NCI-H82 treated with DMSO at 0.1 percent for 48 hours (cell line): Measurements from ENCODE around the gene ZPLD1.

Experiments used
- DNase-seq: peaks from one replicate; lab custom pipeline; 2025; ENCODE audit not compliant: unreplicated experiment; lab: John Stamatoyannopoulos, UW

ZPLD1 gene

DNA sequence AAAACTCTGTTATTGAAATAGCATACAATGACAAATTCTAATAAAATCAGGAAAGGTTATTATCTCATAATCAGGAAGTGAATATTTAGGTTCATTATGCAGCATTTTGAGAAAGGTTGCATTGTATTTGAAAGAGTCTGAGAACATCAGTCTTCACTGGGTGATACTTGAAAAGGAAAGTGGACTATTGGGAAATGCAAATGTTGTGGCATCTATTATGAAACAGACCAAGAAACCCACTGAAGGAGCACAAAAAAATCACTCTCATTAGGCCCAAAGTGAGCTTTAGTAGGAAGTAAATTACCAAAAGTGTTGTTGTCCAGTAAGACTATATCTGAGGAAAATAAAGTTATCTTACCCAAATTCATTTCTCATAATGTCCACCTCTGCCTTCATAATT lies 90.8 kb downstream of the ZPLD1 start:
- no peak for DNase-seq

DNA sequence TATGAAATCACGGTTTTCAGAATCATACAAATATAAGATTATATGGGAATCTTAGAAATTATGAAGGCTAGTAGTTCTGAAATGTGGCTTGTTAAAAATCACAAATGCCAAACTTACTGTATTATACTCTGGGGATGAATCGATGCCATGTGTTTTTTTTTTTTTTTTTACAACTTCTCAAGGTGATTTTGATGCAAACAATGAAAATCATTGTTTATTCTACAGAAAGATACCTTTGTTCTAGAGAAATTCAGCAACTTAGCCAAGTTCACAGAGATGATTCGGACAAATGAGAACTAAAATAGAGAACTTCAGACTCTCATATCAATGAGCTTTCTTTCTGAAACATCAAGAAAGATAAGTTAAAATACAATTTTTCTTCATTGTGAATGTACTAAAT lies 92.0 kb downstream of the ZPLD1 start:
- no peak for DNase-seq

DNA sequence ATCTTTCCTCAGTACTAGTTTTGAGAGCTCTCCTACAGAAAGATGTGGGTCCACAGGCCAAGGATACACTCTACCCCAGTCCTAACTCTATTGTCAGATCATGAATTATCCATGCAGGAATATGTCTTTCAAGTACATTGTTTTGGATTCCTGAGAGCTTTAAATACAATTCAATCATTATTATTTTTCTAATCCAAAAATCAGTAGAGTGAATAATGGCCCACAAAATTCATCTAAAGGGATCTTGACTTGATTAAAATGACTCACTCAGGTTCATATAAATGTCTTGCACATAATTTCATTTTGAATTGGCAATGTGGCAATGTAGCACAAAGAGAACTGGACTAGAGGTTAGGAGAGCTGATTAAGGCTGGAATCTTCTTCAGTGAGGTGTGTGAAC lies 93.9 kb downstream of the ZPLD1 start:
- DNase-seq = no peak
